Epithelial cell of umbilical artery (primary cell): Measurements from ENCODE around the gene PGAM1. TPM values are rescaled to one million over a fixed set of nuclear protein-coding genes. Genes with fewer than 3 reads are reported as not detected.

ENCODE experiments used
- total RNA-seq: library from RNA; depleted of rRNA; stranded (reverse); fragments of >200 nt; gene quantifications from 2 replicates; pipeline ENCODE4 v1.2.3, GENCODE V29; 2014

Gene PGAM1
- total RNA-seq, result 376 and 402 TPM in 2 replicates

DNA sequence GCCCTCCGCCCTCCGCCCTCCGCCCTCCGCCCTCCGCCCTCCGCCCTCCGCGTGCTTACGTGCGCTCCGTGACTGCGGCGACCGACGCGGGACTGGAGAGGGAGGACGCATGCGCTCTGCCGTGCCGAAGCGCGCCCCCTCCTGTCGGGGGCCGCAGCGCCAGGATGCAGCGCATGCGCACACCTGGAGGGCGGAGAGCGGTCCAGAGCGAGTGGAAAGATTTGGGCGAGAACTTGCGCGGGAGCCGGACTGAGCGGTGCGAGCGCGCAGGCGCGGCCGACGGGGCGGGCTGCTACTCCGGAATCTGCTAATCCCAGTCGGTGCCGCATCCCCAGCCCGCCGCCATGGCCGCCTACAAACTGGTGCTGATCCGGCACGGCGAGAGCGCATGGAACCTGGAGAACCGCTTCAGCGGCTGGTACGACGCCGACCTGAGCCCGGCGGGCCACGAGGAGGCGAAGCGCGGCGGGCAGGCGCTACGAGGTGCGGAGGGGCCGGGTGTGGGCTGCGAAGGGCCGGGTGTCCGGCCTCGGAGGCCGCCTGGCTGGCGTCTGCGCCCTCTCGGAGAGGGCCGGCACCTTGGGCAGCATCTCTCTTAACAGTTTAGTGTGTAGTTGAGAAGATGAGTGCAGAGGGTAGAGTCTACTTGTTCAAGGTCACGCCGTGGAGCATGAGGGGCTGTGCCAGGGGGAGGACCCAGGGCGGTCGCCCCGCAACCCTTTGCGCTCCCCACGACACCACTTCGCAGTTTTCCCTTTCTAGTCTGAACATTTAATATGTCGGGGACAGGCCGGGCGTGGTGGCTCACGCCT, at the start of gene PGAM1:
TSS of gene PGAM1 (plus strand) at position 228 of the 812 bp plus-strand sequence. CDS start at position 345, 117 bp downstream.

GRCh38 chr10:97400665-97401454, 25.1 kb upstream of the PGAM1 start, which contains the start of gene RRP12:
TSS of gene RRP12 (minus strand) at chr10:97401340. CDS start at chr10:97401231, 109 bp downstream.

GRCh38 chr10:97445722-97446639, 20.0 kb downstream of the PGAM1 start, which contains the start of the genes EXOSC1 and ZDHHC16:
TSS of gene EXOSC1 (minus strand) at chr10:97446006. CDS start at chr10:97445985, 21 bp downstream.
TSS of gene ZDHHC16 (plus strand) at chr10:97446175. CDS start at chr10:97451676, 5,501 bp downstream.

Other genes with a start within 250 kb of the PGAM1 start
- gene SLIT1, start 240.2 kb upstream of the PGAM1 start, total RNA-seq, result under 0.01 TPM in 1 of 2 replicates, not detected in the other
- gene ARHGAP19, start 133.6 kb upstream of the PGAM1 start, total RNA-seq, result 10.6 and 12.3 TPM in 2 replicates
- gene FRAT1, start 106.9 kb upstream of the PGAM1 start, total RNA-seq, result 2.9 and 3.3 TPM in 2 replicates
- gene FRAT2, start 91.5 kb upstream of the PGAM1 start, total RNA-seq, result 13.8 and 14.0 TPM in 2 replicates
- 13.3 and 17.8 TPM in 2 replicates for gene RRP12, start 24.9 kb upstream of the PGAM1 start, total RNA-seq
- gene EXOSC1, start 19.8 kb downstream of the PGAM1 start, total RNA-seq, result 36.4 and 54.0 TPM in 2 replicates
- gene ZDHHC16, start 20.0 kb downstream of the PGAM1 start, total RNA-seq, result 37.7 and 47.7 TPM in 2 replicates
- 70.1 and 91.6 TPM in 2 replicates for gene MMS19, start 72.2 kb downstream of the PGAM1 start, total RNA-seq
- gene UBTD1, start 72.7 kb downstream of the PGAM1 start, total RNA-seq, result 30.9 and 50.0 TPM in 2 replicates
- 0.97 and 2.1 TPM in 2 replicates for gene ANKRD2, start 146.6 kb downstream of the PGAM1 start, total RNA-seq
- gene HOGA1, start 158.2 kb downstream of the PGAM1 start, total RNA-seq, result 0.32 and 1.1 TPM in 2 replicates
- not detected in 2 replicates for gene C10orf62, start 163.5 kb downstream of the PGAM1 start, total RNA-seq
- 2.3 and 9.1 TPM in 2 replicates for gene MORN4, start 207.3 kb downstream of the PGAM1 start, total RNA-seq
- gene PI4K2A, start 214.5 kb downstream of the PGAM1 start, total RNA-seq, result 11.4 and 17.2 TPM in 2 replicates